HG03469 (cell line): ENCODE measurements around the gene TRAPPC6A.

Source experiments
- ATAC-seq: cut with Tn5 transposase; IDR thresholded peaks from one replicate; pipeline ENCODE4 v1.9.1; 2021; ENCODE audit warnings: mild to moderate bottlenecking, moderate library complexity, moderate number of reproducible peaks; ENCODE audit not compliant: unreplicated experiment

The TRAPPC6A gene

DNA sequence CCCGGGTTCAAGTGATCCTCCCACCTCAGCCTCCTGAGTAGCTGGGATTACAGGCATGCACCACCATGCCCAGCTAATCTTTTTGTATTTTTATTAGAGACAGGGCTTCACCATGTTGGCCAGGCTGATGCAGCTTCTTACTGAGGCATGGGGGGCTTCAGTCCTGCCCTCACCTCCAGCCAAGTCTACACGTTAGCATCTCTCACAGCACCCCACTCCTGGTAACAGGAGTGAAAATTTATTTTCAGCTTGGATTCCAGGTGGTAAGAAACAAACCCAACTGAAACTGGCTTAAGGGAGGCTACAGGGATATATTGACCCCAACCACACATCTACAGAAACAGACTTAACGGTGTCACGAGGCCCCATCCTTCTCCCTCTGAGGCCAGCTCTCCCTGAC is 27.9 kb downstream of the TRAPPC6A start:
- ATAC-seq, result no peak

DNA sequence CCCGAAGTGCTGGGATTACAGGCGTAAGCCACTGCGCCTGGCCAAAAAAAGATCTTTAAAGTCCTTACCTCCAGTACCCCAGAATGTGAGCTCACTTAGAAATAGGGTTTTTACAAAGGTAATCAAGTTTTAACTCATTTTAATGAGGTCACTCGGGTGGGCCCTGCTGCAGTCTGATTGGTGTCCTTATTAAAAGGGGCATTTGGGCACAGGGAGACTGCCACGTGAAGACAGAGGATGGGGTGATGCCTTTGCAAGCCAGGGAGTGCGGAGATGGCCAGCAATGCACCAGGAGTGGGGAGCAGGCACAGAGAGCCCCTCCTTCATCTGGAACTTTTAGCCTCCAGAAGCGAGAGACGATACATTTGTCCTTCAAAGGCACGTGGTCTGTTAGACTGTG is 28.9 kb downstream of the TRAPPC6A start:
- no peak for ATAC-seq

DNA sequence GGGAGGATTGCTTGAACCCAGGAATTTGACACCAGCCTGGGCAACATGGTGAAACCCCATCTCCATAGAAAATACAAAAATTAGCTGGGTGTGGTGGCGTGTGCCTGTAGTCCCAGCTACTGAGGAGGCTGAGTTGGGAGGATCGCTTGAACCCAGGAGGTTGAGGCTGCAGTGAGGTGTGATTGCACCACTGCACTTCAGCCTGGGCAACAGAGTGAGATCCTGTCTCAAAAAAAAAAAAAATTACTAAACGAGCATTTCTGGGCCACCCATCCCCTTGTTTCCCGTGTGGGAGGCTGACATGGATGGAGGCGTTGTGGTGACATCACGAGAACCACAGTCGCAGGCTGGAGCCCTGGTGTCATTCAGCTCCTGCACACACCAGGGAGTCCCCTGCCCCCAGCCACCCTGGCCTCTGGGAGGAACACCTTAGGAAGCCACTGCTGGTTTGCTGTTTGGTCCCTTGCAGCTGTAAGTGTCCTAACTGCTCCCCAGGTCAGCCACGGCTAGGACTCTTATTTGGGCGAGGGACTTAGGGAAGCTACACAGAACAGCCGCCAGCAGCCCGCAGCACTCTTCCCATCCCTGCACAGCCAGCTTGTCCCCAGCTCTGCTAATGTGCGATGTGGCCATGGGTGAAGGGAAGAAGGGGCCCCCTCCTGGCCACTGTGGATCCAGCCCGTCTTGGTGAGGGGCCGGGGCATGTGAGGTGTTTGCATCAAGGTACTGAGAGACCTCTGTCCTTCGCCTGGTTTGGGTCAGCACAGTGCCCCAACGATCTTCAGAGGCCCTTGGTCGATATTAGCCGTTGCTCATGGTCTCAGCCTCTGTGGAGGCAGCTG is 30.0 kb downstream of the TRAPPC6A start:
- no peak for ATAC-seq

DNA sequence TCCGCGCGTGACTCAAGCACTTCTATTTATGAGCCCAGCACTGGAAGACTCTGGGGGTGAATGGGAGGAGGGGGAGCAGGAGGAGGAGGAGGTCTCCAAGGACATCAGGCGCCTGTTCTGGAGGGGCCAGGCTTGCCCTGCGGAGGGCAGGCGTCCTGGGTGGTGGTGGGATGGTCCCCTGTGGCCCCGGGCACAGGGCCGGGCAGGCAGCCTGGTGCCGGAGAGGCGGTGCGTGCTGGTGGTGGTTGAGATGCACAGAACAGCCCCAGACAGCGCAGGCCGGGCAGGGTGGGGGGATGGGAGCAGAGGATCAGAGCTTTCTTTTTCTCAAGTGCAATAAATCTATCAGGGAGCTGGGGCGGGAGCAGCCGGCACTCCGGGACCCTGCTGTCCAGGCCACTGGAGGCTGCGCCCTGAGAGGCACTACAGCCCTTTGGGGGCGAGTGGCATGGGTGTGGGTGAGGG is 31.3 kb downstream of the TRAPPC6A start:
- no peak for ATAC-seq

DNA sequence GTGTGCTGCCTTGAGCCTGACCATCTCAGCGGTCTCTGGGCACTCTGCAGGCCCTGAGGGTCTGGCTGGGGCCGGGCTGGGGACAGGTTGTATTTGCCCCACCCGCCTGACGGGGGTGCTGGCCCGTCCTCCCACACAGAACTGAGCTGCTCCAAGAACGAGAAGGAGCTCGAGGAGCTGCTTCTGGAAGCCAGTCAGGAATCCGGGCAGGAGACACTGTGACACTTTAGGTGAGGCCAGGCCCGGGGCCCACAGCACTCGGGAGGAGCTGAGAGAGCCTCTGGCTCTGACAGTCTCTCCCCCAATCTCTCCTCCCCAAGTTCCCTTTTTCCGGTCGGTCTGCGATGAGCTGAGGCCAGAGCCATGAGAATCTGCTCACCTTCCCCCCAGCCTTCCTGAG is 31.8 kb downstream of the TRAPPC6A start:
- no peak for ATAC-seq

DNA sequence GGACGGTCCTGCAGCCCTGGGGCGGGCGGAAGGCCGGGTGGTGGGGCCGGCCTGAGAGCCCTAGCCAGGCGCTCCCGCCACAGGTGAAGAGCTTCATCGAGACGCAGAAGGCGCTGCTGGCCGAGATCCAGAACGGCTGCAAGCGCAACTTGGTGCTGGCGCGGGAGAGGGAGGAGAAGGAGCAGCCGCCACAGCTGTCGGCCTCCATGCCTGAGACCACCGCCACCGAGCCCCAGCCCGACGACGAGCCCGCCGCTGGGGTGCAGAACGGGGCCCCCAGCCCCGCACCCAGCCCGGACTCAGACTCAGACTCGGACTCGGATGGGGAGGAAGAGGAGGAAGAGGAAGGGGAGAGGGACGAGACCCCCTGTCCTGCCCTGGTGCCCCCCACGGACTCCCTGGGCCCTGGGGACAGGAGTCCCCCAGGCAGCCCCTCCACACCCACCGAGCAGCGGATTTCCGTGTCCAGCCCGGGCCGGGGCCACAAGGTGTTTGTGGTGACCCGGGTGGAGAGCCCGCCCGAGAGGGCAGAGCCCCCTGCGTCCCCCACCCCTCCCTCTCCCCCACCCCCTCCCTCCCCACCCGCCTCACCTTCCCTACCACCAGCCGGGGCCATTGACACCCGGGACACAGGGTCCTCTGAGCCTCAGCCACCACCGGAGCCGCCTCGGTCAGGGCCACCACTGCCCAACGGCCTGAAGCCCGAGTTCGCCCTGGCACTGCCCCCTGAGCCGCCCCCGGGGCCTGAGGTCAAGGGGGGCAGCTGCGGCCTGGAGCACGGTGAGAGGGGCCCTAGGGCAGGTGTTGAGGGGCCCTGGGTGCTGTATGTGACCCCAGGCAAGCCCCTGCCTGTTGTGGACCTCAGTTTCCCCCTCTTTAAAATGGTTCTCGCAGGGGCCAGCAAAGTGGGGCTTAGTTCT is 32.5 kb downstream of the TRAPPC6A start:
- ATAC-seq, result no peak

DNA sequence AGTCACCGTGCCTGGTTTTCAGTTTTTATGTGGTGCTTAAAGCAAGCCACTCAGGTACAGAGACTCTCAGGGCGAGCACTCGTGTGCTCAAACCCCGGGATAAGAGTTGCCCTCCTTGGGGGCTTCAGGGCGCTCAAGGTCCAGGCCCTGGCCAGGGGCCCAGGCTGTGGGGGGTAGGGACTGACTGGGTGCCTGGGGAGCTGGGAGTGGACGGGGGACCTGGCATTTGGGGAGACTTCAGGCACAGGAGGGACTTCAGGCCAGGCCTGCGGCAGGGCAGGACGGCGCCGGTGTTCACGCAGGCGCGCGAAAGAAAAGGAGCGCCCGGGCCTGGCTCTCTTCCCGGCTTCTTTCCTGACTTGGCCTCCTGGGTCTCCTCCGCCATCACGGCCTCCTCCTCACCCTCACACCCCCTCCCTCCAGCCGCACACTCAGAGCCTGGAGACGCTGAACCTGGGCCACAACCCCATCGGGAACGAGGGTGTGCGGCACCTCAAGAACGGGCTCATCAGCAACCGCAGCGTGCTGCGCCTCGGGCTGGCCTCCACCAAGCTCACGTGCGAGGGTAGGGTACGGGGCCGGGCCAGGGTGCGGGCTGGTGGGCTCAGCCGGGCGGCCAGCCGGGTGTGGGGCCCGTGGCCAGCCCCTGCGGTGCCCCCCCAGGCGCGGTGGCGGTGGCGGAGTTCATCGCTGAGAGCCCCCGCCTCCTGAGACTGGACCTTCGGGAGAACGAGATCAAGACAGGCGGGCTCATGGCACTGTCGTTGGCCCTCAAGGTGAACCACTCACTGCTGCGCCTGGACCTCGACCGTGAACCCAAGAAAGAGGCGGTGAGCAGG is 33.4 kb downstream of the TRAPPC6A start:
- no peak for ATAC-seq

DNA sequence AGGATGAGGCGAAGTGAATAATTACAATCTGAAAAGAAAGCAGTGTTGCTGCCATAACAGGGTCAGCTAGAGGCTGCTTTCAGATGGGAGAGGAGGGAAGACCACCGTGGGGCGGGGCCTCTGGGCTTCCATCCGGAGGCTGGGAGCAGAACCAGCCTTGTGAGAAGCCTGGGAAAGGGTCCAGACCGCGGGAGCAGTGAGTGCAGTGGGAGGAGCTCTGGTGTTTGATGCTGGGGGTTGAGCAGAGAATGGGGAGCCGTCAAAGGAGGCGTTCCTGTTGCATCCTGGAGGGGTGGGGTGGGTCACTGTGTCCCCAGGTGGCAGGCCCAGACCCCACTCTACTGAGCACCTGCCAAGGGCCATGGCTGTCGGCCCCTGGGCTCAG is 35.3 kb downstream of the TRAPPC6A start:
- ATAC-seq, result no peak

DNA sequence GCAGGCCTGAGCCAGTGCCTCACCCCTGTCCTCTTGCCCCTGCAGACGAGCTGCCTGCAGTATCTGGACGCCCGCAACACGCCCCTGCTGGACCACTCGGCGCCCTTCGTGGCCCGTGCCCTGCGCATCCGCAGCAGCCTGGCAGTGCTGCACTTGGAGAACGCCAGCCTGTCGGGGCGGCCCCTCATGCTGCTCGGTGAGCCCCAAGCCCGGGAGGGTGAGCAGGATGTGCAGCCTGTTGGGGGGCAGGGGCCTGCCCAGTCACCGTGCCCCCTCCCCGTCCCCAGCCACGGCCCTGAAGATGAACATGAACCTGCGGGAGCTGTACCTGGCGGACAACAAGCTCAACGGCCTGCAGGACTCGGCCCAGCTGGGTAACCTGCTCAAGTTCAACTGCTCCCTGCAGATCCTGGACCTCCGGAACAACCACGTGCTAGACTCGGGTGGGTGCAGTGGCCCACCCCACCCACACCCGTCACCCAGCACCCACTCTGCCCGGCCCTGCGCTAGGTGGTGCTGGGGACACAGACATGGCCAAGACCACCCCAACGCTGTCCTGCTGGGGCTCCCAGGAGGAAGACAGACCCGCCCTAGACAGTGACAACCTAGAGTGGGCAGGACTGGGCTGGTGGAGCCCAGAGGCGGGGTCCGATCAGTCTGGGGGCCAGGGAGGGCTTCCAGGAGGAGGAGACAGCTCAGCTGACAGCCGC is 35.9 kb downstream of the TRAPPC6A start:
- ATAC-seq, result no peak

DNA sequence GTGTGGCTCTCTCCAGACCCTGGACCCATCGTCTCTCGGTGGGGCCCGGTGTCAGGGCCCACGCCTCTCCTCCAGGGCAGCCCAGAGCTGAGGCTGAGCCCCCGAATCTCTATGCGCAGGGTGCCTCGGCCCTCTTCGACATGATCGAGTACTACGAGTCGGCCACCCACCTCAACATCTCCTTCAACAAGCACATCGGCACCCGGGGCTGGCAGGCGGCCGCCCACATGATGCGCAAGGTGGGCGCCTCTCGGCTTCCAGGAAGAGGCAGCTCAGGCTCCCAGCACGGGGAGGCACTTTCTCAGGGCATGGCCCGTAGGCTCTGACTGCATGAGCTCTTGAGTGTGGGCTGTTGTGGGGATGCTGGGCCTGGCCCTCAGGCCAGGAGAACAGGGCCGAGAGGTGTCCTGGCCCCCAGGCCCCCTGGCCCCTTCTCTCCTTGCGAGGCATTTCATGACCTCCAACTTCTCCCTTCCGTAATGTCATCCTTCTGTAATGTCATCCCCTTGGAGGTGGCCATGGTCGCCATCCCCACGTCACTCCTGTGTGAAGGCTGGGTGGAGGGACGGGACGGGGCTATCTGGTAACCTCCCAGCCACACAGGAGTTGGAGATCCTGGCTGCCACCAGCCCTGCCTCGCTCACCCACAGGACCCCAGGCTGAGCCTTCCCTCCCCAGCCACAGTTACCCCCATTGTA is 36.7 kb downstream of the TRAPPC6A start:
- no peak for ATAC-seq

DNA sequence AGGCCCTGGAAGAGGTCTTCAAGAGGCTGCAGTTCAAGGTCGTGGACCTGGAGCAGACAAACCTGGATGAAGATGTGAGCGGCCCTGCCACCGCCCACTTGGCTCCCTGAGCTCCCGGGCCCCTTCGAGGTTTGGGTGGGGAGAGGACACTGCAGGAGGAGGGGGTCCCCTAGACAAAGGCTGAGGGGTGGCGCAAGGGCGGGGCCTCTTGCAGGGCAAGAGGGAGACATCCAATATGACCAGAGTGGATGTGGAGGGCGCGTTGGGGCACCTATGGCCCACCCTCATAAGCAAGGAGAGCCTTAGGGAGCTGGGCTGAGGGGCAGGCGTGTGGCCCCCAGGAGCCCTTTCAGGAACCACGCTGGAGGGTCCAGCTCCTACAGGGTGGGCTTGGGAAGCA is 37.5 kb downstream of the TRAPPC6A start:
- ATAC-seq, result no peak

DNA sequence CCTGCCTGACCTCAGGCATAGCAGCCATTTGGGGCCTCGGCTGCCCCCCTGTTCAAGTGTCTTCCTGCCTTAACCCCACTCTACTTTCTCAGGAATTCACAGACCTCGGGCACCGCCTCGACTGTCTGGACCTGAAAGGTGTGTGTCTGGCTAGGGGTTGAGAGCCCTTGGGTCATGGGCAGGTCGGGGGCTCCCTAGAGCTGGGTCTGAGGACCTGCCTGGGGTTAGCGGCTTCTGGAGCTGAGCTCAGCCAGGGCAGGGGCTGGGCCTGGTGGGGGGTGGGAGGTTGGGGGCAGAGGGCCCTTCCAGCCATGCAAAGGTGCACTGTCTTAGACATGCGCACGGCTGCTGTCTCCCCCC is 37.9 kb downstream of the TRAPPC6A start:
- ATAC-seq, result no peak

DNA sequence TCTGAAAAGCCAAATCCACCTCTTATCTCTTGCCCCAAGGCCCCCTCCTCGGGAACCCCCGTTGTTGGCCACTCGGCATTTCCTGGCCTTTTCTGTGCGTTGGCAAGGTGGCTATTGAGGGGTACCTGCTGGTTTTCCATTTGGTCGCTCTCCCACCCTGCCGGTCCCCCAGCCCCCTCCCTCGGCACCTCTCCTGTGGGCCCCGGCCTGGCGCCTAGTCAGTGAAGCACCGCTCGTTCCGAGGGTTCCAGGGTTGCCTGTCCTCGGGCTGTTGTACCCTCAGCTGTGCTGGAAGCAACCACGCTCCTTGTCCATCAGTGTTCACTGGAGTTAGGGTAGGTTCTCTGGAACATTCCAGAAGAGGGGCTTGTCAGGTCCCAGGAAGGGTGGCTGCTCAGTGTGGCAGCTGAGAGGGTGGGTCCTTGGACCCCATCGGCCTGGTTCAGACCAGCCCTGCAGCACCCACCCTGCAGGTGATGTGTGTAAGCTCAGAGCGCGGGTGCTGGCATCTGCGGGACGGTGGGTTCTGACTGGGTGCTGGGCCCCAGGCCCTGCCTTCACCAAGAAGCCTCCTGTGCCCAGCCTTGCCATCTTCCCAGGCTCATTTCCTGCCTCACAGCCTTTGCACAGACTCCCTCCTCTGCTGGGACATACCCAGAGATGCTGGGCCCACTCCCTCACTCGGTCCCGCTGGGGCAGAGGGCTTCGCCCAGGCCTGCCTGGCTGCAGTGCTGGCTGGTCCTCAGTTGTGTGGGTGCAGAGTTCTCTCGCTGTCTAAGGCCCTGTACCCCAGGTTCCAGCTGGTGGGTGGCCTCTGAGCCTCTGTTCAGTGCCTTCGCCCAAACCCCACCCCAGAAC is 38.5 kb downstream of the TRAPPC6A start:
- no peak for ATAC-seq

DNA sequence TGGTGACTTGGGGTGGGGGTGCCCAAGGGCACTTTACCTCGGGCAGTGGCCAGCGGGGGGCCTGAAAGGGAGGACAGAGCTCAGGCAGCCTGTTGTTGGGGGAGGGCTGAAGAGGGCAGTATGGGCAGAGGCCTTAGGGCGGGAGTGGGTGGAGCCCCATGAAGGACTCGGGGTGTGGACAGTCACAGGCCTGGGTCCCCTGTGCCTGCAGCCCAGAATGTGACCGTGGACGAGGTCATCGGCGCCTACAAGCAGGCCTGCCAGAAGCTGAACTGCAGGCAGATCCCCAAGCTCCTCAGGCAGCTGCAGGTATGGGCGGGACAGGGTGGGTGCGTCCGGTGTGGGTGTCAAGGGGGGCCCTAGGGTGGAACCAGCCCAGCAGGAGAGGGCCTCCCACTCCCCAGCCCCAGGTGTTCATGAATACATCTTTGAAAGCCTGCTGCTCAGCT is 39.7 kb downstream of the TRAPPC6A start:
- no peak for ATAC-seq

DNA sequence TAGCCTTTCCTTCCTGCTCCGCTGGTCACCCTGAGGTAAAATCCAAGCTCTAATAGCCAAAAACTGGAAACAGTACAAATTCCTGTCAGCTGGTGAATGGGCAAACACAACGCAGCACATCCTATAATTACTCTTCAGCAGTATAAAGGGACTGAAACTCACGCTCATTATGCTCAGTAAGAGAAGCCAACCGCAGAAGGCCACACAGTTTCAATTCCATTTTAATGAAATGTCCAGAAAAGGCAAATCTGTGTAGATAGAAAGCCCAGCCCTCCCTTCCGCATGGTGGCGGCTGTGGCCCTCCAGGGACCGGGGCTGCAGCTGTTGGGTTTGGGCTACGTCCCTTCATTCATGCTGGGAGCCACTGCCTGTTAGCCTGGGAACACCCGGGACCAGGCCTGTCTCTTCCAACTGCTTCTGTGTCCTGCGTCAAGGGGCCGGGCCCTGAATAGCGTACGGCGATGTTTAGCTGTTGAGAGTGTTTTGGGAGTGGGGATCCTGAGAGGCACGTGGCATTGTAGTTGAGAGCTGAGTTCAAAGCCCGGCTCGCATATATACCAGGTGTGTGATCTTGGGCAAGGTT is 40.8 kb downstream of the TRAPPC6A start:
- ATAC-seq, result peak; percentile 54

DNA sequence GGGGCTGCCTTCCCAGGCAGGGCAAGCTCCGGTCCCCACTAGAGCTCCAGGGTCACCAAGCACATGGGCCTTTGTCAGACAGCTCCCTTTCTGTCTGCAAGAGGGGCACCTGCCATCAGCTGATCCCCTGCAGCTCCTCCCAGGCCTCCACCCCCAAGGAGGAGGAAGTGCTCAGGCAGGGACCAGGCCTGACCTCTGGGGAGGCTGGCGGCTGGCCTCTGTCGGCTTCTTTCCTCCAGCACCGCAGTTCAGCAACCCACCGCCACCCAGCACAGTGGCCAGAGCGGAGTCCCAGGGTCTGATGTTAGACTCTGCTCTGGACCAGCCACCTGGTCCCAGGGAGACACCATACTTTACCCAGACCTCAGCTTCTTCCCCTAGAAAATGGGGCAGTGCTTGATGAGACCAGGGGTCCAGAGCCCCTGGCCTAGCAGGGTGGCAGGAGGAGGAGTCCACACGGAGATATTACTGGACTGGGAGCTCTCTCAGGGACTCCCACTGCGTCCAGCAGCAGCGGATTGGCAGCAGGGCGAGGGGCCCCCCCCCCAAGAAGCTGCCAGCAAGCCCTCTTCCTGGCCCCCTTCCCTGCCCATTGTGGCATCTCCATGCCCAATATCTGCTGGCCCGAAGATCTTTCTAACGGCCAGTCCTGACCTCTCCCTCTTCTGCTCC is 41.4 kb downstream of the TRAPPC6A start:
- ATAC-seq, result no peak

DNA sequence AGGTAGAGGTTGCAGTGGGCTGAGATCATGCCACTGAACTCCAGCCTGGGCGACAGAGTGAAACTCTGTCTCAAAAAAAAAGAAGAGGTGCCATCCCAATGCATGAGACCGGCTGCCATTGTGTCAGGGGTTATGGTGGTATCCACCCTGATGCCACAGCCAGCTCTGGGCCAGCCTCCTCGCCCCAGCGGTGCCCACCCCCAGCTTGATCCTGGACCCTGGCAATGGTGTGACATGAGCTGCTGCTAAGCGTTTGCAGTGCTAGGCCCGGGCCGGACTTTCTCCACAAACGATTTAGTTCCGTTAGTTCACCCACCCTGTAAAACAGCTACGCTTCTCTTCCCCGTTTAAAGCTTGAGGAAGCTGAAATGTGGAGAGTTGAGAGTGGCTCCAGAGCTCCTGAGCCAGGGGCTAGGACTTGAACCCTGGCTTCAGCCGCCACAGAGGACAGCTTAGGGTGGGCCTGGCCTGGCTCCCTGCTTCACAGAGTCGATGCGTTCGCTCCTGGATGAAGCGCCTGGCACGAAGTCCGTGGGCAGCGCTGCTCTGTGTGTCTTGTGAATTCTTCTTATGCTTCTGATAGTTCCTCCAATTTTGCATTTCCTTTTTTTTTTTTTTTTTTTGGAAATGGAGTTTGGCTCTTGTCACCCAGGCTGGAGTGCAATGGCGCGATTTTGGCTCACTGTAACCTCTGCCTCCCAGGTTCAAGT is 42.7 kb downstream of the TRAPPC6A start:
- ATAC-seq, result no peak
